Trophoblast cell (in vitro differentiated cells and primary cell): ENCODE results near the gene CCDC70.

Experiments used
- DNase-seq, 2 donors: peaks; one replicate each; pipeline ENCODE4 v3.0.0-alpha.2; 2016
- H2AFZ ChIP-seq: 2 replicates; pipeline ENCODE4 v1.6.1; 2013; ENCODE audit warnings: low read length, moderate library complexity, mild to moderate bottlenecking; ENCODE audit not compliant: insufficient read depth, poor library complexity
- H2AK5ac ChIP-seq: 2 replicates; pipeline ENCODE4 v1.6.1; 2013; ENCODE audit warnings: mild to moderate bottlenecking, low read length
- H2BK120ac ChIP-seq: 2 replicates; pipeline ENCODE4 v1.6.1; 2013; ENCODE audit warnings: low read length, mild to moderate bottlenecking, moderate library complexity; ENCODE audit not compliant: insufficient read depth, poor library complexity
- H2BK12ac ChIP-seq: 2 replicates; pipeline ENCODE4 v1.6.1; 2013; ENCODE audit warnings: mild to moderate bottlenecking, low read length, moderate library complexity
- H2BK5ac ChIP-seq: 2 replicates; pipeline ENCODE4 v1.6.1; 2013; ENCODE audit warnings: low read length, low read depth, moderate library complexity, mild to moderate bottlenecking; ENCODE audit not compliant: poor library complexity
- H3K14ac ChIP-seq: 2 replicates; pipeline ENCODE4 v1.6.1; 2013; ENCODE audit warnings: mild to moderate bottlenecking, low read length
- H3K18ac ChIP-seq: 2 replicates; pipeline ENCODE4 v1.6.1; 2013; ENCODE audit warnings: mild to moderate bottlenecking, low read length
- H3K23ac ChIP-seq: 2 replicates; pipeline ENCODE4 v1.6.1; 2013; ENCODE audit warnings: low read length
- H3K27ac ChIP-seq: 2 replicates; pipeline ENCODE4 v1.5.1; 2013; ENCODE audit warnings: low read depth, mild to moderate bottlenecking, inconsistent platforms, low read length, moderate library complexity
- H3K27me3 ChIP-seq: 2 replicates; pipeline ENCODE4 v1.6.1; 2013; ENCODE audit warnings: inconsistent platforms, mild to moderate bottlenecking, low read length, moderate library complexity; ENCODE audit not compliant: insufficient read depth
- H3K36me3 ChIP-seq, 2 experiments: 1 replicate in 1 of 2; 2 replicates in 1 of 2; pipeline ENCODE4 v1.6.1; 2013; ENCODE audit warnings: low read length in 2 of 2, mild to moderate bottlenecking in 2 of 2, moderate library complexity in 1 of 2; ENCODE audit not compliant: insufficient read depth in 2 of 2, control insufficient read depth in 1 of 2
- H3K4ac ChIP-seq: 2 replicates; pipeline ENCODE4 v1.6.1; 2013; ENCODE audit warnings: low read depth, mild to moderate bottlenecking, low read length, moderate library complexity
- H3K4me1 ChIP-seq, 2 experiments: 1 replicate in 1 of 2; 2 replicates in 1 of 2; pipeline ENCODE4 v1.6.1; 2013; ENCODE audit warnings: low read length in 2 of 2, mild to moderate bottlenecking in 2 of 2, moderate library complexity in 1 of 2; ENCODE audit not compliant: insufficient read depth in 2 of 2, control insufficient read depth in 1 of 2
- H3K4me2 ChIP-seq: 2 replicates; pipeline ENCODE4 v1.6.1; 2013; ENCODE audit warnings: inconsistent platforms, mild to moderate bottlenecking, low read length, moderate library complexity
- H3K4me3 ChIP-seq: 2 replicates; pipeline ENCODE4 v1.5.1; 2013; ENCODE audit warnings: mild to moderate bottlenecking, low read depth, low read length, inconsistent platforms
- H3K79me1 ChIP-seq: one replicate; pipeline ENCODE4 v1.6.1; 2013; ENCODE audit warnings: low read length
- H3K79me2 ChIP-seq: 2 replicates; pipeline ENCODE4 v1.6.1; 2013; ENCODE audit warnings: low read length, mild to moderate bottlenecking; ENCODE audit not compliant: control insufficient read depth, insufficient read depth, poor library complexity
- H3K9ac ChIP-seq: 2 replicates; pipeline ENCODE4 v1.6.1; 2013; ENCODE audit warnings: mild to moderate bottlenecking, low read length
- H3K9me3 ChIP-seq: 2 replicates; pipeline ENCODE4 v1.6.1; 2013; ENCODE audit warnings: low read depth, mild to moderate bottlenecking, control low read depth, inconsistent platforms, low read length; ENCODE audit not compliant: insufficient read depth
- H4K12ac ChIP-seq: 2 replicates; pipeline ENCODE4 v1.6.1; 2013; ENCODE audit warnings: low read depth, mild to moderate bottlenecking, low read length, moderate library complexity
- H4K8ac ChIP-seq: 2 replicates; pipeline ENCODE4 v1.6.1; 2013; ENCODE audit warnings: low read depth, mild to moderate bottlenecking, low read length, moderate library complexity
- H4K91ac ChIP-seq: one replicate; pipeline ENCODE4 v1.6.1; 2013; ENCODE audit warnings: low read depth, mild to moderate bottlenecking, low read length, moderate library complexity
- WGBS: extraction: QIAGEN DNeasy Blood & Tissue Kit; methylation state at CpG from one replicate; pipeline ENCODE4 v1.1.7; 2013; ENCODE audit warnings: missing lambda C conversion rate; ENCODE audit not compliant: insufficient read length, insufficient coverage; ENCODE audit errors: extremely low coverage; 5-methylcytosine and 5-hydroxymethylcytosine counted together

The CCDC70 gene

DNA sequence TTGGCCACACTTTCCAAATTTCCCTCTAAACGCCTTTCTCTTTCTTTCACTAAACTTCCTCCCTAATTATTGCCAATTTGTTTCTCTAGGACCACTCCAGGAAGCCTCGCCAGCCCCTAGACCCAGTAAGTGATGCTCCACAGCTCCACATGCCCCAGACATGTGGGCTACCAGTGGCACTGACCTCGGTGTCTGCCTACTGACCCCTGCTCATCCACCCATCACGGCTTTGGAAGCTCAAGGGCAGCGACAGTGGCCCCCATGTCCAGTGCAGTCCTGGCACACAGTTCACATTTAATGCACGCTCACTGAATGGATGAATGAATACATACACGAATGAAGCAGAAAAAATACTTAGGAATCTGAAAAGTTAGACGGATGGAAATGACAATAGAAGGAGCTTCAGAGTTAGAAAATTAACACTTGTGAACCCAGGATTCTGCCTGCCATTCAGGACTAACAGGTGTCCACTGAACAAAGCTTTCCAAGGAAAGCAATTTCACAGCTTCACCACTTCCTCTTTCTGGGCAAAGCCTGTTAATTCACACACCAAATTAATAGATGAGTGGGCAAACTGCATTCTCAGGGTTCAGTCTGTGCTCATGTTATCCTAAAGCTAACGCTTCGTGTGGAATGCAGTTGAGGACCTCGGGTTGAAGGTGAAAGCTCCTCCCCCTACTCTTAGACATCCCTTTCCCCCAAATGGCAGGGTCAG lies 50.9 kb downstream of the CCDC70 start:
- no peaks in the 10 kb centered on the region for H3K4me1 ChIP-seq
- no peak overlapping the region for H3K14ac ChIP-seq
- H3K4me2 ChIP-seq, result no peak overlapping the region
- no peaks in the 10 kb centered on the region for H3K79me1 ChIP-seq
- no peak for DNase-seq
- 100% methylated on average over 1 of the region's 11 CpGs for WGBS
- no peak overlapping the region for H2BK12ac ChIP-seq
- H3K27me3 ChIP-seq, result no peaks in the 10 kb centered on the region
- H3K23ac ChIP-seq, result no peak overlapping the region
- H4K8ac ChIP-seq, result no peak overlapping the region
- no peak overlapping the region for H2AK5ac ChIP-seq
- no peaks in the 10 kb centered on the region for H3K36me3 ChIP-seq
- H2AFZ ChIP-seq, result no peak overlapping the region
- no peak overlapping the region for H3K9ac ChIP-seq
- no peaks in the 10 kb centered on the region for H3K79me2 ChIP-seq
- H4K12ac ChIP-seq, result no peak overlapping the region
- no peak overlapping the region for H3K4me3 ChIP-seq
- no peak overlapping the region for H2BK120ac ChIP-seq
- H4K91ac ChIP-seq, result no peak overlapping the region
- H3K18ac ChIP-seq, result no peak overlapping the region
- no peaks in the 10 kb centered on the region for H3K9me3 ChIP-seq
- no peak overlapping the region for H3K27ac ChIP-seq
- no peak overlapping the region for H2BK5ac ChIP-seq
- H3K4ac ChIP-seq, result no peak overlapping the region

DNA sequence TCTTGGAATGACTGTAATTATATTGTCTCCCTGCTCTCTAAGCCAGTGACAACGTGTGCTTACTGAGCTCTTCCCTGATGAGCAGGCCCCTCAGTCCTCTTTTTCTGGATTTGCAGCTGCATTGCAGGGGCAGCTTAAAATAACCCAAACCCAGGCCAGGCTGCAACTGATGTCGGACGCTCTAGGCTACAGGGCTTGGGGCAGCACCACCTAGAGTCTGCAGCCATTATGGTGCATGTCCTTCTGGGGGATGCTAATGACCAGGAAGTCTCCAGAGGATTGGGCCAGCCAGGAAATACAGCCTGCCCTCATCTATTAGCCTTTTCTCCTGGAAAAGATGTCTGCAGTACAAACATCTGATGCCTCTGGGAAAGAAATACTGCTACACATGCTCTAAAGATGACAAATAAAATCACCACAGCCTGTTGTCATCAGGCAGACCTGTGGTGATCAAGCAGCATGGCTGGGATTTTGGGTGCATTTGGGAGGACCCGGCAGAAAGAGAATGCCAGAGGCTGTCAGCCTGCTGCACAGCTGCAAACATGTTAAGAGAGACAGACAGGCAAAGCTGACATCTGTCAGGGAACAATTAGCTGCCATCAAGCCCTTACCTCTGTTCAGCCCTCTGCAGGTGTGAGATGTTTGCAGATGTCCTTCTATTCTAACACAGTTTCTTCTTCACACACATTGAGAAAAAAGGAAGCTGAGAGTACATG lies 51.8 kb downstream of the CCDC70 start:
- DNase-seq, result no peak
- no peaks in the 10 kb centered on the region for H3K36me3 ChIP-seq
- H3K18ac ChIP-seq, result no peak overlapping the region
- H4K12ac ChIP-seq, result no peak overlapping the region
- no peak overlapping the region for H4K91ac ChIP-seq
- H3K4me3 ChIP-seq, result no peak overlapping the region
- H2BK5ac ChIP-seq, result no peak overlapping the region
- no peaks in the 10 kb centered on the region for H3K79me2 ChIP-seq
- no peak overlapping the region for H3K23ac ChIP-seq
- H3K4me2 ChIP-seq, result no peak overlapping the region
- no peak overlapping the region for H2AK5ac ChIP-seq
- no peak overlapping the region for H4K8ac ChIP-seq
- no peak overlapping the region for H3K14ac ChIP-seq
- no peaks in the 10 kb centered on the region for H3K27me3 ChIP-seq
- no peak overlapping the region for H3K4ac ChIP-seq
- H2BK12ac ChIP-seq, result no peak overlapping the region
- no peak overlapping the region for H3K27ac ChIP-seq
- H3K79me1 ChIP-seq, result no peaks in the 10 kb centered on the region
- H2AFZ ChIP-seq, result no peak overlapping the region
- H3K4me1 ChIP-seq, result no peaks in the 10 kb centered on the region
- no CpG with 5 or more reads among the region's 4 CpGs for WGBS
- H2BK120ac ChIP-seq, result no peak overlapping the region
- H3K9me3 ChIP-seq, result no peaks in the 10 kb centered on the region
- H3K9ac ChIP-seq, result no peak overlapping the region

DNA sequence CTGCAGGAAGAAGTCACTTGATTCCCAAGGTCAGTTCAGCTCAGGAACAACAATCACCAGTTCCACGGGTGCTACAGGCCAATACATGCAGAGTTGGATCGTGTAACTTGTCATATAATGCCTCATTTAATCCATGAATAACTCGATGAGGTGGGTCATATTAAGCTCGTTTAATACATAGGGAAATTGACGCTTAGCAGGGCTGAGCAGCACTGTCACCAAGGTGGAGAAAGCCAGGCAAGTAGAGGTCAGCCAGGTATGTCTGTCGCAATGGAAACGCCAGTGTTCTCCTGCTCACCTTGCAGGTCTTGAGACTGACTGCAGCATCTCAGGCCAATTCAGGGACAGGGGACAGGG lies 52.3 kb downstream of the CCDC70 start:
- Histone ChIP-seq H2BK5ac (no peak overlapping the region), H2AFZ (no peak overlapping the region), H3K4ac (no peak overlapping the region), H3K18ac (no peak overlapping the region), H3K27ac (no peak overlapping the region), H2BK120ac (no peak overlapping the region), H3K27me3 (no peaks in the 10 kb centered on the region), H3K79me2 (no peaks in the 10 kb centered on the region), H3K9me3 (no peaks in the 10 kb centered on the region), H4K12ac (no peak overlapping the region), H3K9ac (no peak overlapping the region), H3K36me3 (no peaks in the 10 kb centered on the region), H2BK12ac (no peak overlapping the region), H3K79me1 (no peaks in the 10 kb centered on the region), H3K4me1 (no peaks in the 10 kb centered on the region), H3K23ac (no peak overlapping the region), H3K4me3 (no peak overlapping the region), H4K8ac (no peak overlapping the region), H3K4me2 (no peak overlapping the region), H2AK5ac (no peak overlapping the region), H3K14ac (no peak overlapping the region), H4K91ac (no peak overlapping the region)
- no CpG with 5 or more reads among the region's 7 CpGs for WGBS
- no peak for DNase-seq
